CD4-positive, alpha-beta T cell (primary cell): ENCODE results near the gene MSI2. TPM values are rescaled to one million over a fixed set of nuclear protein-coding genes. Genes with fewer than 3 reads are reported as not detected.

Source experiments
- ATAC-seq: fragments of 200-7000 bp; cut with Tn5 transposase; one replicate; pipeline ENCODE4 v1.10.0; 2022; ENCODE audit warnings: mild to moderate bottlenecking; ENCODE audit not compliant: poor library complexity
- CTCF ChIA-PET: fragments of 350-600 bp; sonication (Branson Sonifier 250); formaldehyde crosslinking; loops from one replicate; lab custom pipeline; 2021; ENCODE audit warnings: antibody characterized with exemption, inconsistent platforms; lab: Charles Lee
- POLR2A ChIA-PET: fragments of 350-600 bp; sonication (Branson Sonifier 250); formaldehyde crosslinking; loops from one replicate; lab custom pipeline; 2021; ENCODE audit warnings: antibody characterized with exemption, inconsistent platforms; lab: Charles Lee
- DNase-seq, 14 experiments: peaks; one replicate each; pipeline ENCODE4 v3.0.0-alpha.2; 2013 to 2020; ENCODE audit warnings: mixed read lengths in 2 of 14
- H3K27ac ChIP-seq, 2 donors: one replicate each; pipeline versions ENCODE4 v1.5.1 to v1.7.0; 2013; ENCODE audit warnings: low read length in 2 of 2, low read depth in 1 of 2, mild to moderate bottlenecking in 1 of 2
- H3K27me3 ChIP-seq, 2 experiments: 1 replicate in 1 of 2; 2 replicates in 1 of 2; pipeline versions ENCODE4 v1.6.1 to v1.7.0; 2013; ENCODE audit warnings: low read length in 2 of 2, control low read depth in 1 of 2, mild to moderate bottlenecking in 1 of 2, moderate library complexity in 1 of 2; ENCODE audit not compliant: insufficient read depth in 2 of 2, control insufficient read depth in 1 of 2
- H3K36me3 ChIP-seq: one replicate; pipeline ENCODE4 v1.6.1; 2013; ENCODE audit warnings: low read length, control low read depth; ENCODE audit not compliant: insufficient read depth
- H3K4me1 ChIP-seq: one replicate; pipeline ENCODE4 v1.6.1; 2013; ENCODE audit warnings: low read length, control low read depth; ENCODE audit not compliant: insufficient read depth
- H3K4me3 ChIP-seq: one replicate; pipeline ENCODE4 v1.5.1; 2013; ENCODE audit warnings: mild to moderate bottlenecking, low read length, moderate library complexity
- H3K9me3 ChIP-seq, 2 experiments: 1 replicate in 1 of 2; 2 replicates in 1 of 2; pipeline versions ENCODE4 v1.6.1 to v1.7.0; 2013; ENCODE audit warnings: low read length in 2 of 2, mild to moderate bottlenecking in 2 of 2, control low read depth in 1 of 2, moderate library complexity in 1 of 2; ENCODE audit not compliant: control insufficient read depth in 1 of 2, insufficient read depth in 1 of 2
- H3K27ac Mint-ChIP-seq: one replicate; pipeline ENCODE4 v1.8.0; 2020; ENCODE audit warnings: mixed read lengths
- H3K27me3 Mint-ChIP-seq: one replicate; pipeline ENCODE4 v1.8.0; 2021; ENCODE audit warnings: mixed read lengths
- H3K36me3 Mint-ChIP-seq: one replicate; pipeline ENCODE4 v1.8.0; 2021; ENCODE audit warnings: low read depth, mixed read lengths
- H3K4me1 Mint-ChIP-seq: one replicate; pipeline ENCODE4 v1.8.0; 2021; ENCODE audit warnings: low read depth, mixed read lengths
- H3K4me3 Mint-ChIP-seq: one replicate; pipeline ENCODE4 v1.8.0; 2020; ENCODE audit warnings: mild to moderate bottlenecking, mixed read lengths
- H3K9me3 Mint-ChIP-seq: one replicate; pipeline ENCODE4 v1.8.0; 2020; ENCODE audit warnings: mixed read lengths
- intact Hi-C, 2 experiments: fragments of 100-400 bp; cut with DNase I in 1 of 2; cut with micrococcal nuclease in 1 of 2; formaldehyde crosslinking; loops; one replicate each; pipeline versions ENCODE4 v1.15.1 to v1.9.0; 2023 to 2025; cut with DNase I, micrococcal nuclease
- total RNA-seq, 174 experiments: library from RNA in 2 of 174; stranded (reverse) in 2 of 174; gene quantifications; one replicate each; pipeline ENCODE4 v1.2.3 and lab custom pipeline; 2021 to 2026
- TF ChIP-seq, protein P1 (sequence below): fragments of 200-600 bp; IDR thresholded peaks from one replicate; pipeline ENCODE4 v1.8.0; 2022; ENCODE audit warnings: antibody characterized with exemption, mild to moderate bottlenecking

Gene MSI2
- total RNA-seq, 2 experiments from 2014 or later, result 129 to 132 TPM

DNA sequence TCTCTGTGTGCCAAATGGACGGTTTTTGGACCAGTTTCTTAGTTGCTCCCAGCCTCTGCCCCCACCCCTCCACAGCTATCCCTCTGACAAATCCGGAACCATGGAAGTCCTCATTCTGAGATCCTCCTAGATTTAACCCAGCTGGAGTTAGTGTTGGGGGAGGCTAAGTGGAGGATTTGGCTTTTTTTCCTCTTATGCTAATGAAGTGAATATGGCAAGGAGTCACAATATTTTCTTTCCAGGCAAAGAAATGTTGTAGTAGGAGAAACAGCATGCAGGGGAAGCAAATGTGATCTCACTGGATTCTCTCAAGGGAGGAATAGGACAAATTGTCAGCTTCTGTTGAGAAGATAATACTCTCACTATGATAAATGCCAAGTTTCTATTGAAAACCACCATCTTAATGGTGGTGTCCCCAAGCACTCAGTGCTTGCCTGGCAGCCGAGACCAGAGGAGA, 159.5 kb downstream of the MSI2 start:
- CTCF ChIA-PET, result no interaction called here
- H3K27ac Mint-ChIP-seq, result no peak overlapping the region

DNA sequence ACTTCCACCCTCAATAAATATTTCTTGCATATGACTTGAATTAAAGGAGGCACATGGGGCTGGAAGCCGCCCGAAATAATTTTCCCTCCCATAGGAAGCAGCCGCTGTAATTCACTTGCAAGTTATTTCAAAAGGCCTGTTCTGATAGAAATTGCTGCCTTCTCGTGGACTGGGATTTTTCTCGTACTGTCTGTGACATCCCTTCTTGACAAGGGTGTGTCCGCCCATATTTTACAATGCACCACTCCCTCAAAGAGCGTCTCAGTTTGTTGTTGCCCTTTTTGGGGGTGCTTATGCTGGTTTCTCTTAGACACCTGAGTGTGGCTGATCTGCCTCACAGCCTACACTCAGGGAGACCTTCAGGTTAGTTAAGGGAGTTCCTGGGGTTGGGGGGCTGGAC, 160.0 kb downstream of the MSI2 start:
- ATAC-seq, result no peak
- Histone ChIP-seq H3K27me3 (no peaks in the 10 kb centered on the region), H3K36me3 (peaks cover 3% of the 10 kb centered on the region), H3K4me1 (no peaks in the 10 kb centered on the region), H3K9me3 (no peaks in the 10 kb centered on the region), H3K27ac (no peak overlapping the region), H3K4me3 (no peak overlapping the region)
- Mint-ChIP-seq H3K27ac (no peak overlapping the region), H3K4me3 (no peak overlapping the region), H3K36me3 (peaks cover 7% of the 10 kb centered on the region), H3K4me1 (peaks cover 33% of the 10 kb centered on the region), H3K9me3 (no peaks in the 10 kb centered on the region), H3K27me3 (no peaks in the 10 kb centered on the region)
- no peak for DNase-seq
- TF ChIP-seq, protein P1, sequence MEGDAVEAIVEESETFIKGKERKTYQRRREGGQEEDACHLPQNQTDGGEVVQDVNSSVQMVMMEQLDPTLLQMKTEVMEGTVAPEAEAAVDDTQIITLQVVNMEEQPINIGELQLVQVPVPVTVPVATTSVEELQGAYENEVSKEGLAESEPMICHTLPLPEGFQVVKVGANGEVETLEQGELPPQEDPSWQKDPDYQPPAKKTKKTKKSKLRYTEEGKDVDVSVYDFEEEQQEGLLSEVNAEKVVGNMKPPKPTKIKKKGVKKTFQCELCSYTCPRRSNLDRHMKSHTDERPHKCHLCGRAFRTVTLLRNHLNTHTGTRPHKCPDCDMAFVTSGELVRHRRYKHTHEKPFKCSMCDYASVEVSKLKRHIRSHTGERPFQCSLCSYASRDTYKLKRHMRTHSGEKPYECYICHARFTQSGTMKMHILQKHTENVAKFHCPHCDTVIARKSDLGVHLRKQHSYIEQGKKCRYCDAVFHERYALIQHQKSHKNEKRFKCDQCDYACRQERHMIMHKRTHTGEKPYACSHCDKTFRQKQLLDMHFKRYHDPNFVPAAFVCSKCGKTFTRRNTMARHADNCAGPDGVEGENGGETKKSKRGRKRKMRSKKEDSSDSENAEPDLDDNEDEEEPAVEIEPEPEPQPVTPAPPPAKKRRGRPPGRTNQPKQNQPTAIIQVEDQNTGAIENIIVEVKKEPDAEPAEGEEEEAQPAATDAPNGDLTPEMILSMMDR, result no peak
- CTCF ChIA-PET, result no interaction called here
- POLR2A ChIA-PET, result no interaction called here
- intact Hi-C loops, result no loop called here

More for the DNA sequence above, 159.5 kb downstream of the MSI2 start:
- intact Hi-C loops, result no loop called here
- POLR2A ChIA-PET, result no interaction called here
- DNase-seq (no peak), ATAC-seq (no peak)
- H3K4me3 ChIP-seq, result no peak overlapping the region
- Mint-ChIP-seq H3K9me3 (no peaks in the 10 kb centered on the region), H3K27me3 (no peaks in the 10 kb centered on the region), H3K36me3 (peaks cover 7% of the 10 kb centered on the region), H3K4me3 (no peak overlapping the region), H3K4me1 (peaks cover 29% of the 10 kb centered on the region)
- TF ChIP-seq, protein P1, result no peak
- H3K36me3 ChIP-seq, result peaks cover 3% of the 10 kb centered on the region
- no peaks in the 10 kb centered on the region for H3K27me3 ChIP-seq
- H3K4me1 ChIP-seq, result no peaks in the 10 kb centered on the region
- H3K27ac ChIP-seq, result no peak overlapping the region
- no peaks in the 10 kb centered on the region for H3K9me3 ChIP-seq

DNA sequence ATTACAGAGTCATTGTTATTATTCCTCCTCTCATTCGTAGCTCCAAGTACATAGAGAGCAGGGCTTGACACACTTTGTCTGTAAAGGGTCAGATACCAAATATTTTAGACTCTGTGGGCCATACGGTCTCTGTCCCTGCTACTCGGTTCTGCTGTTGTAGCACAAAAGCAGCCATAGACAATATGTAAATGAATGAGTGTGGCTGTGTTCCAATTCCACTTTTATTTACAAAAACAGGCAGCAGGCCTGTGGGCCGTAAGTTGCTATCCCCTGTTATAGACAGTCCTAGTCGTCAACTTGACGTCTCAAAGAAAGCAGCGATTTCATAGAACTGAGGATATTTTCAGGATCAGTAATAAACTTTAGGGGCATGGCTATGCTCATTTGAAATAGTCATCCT, 161.6 kb downstream of the MSI2 start:
- peaks cover 7% of the 10 kb centered on the region for H3K36me3 Mint-ChIP-seq
- peaks cover 3% of the 10 kb centered on the region for H3K36me3 ChIP-seq
- H3K4me1 ChIP-seq, result no peaks in the 10 kb centered on the region
- no peak overlapping the region for H3K4me3 Mint-ChIP-seq
- ChIA-PET POLR2A (no interaction called here), CTCF (interaction anchor here (1.0 kb wide), 1 partner anchor 175 kb away, joined by 4 read pairs; no protein-coding TSS in a partner anchor)
- H3K27me3 ChIP-seq, result no peaks in the 10 kb centered on the region
- no peak overlapping the region for H3K4me3 ChIP-seq
- intact Hi-C loops, result no loop called here
- no peak for ATAC-seq
- no peaks in the 10 kb centered on the region for H3K9me3 Mint-ChIP-seq
- peaks cover 43% of the 10 kb centered on the region for H3K4me1 Mint-ChIP-seq
- TF ChIP-seq, protein P1, result no peak
- H3K27ac Mint-ChIP-seq, result no peak overlapping the region
- H3K27me3 Mint-ChIP-seq, result no peaks in the 10 kb centered on the region
- no peak overlapping the region for H3K27ac ChIP-seq
- no peaks in the 10 kb centered on the region for H3K9me3 ChIP-seq
- no peak for DNase-seq
